ENCODE data around the gene XCL1.

The XCL1 gene

DNA sequence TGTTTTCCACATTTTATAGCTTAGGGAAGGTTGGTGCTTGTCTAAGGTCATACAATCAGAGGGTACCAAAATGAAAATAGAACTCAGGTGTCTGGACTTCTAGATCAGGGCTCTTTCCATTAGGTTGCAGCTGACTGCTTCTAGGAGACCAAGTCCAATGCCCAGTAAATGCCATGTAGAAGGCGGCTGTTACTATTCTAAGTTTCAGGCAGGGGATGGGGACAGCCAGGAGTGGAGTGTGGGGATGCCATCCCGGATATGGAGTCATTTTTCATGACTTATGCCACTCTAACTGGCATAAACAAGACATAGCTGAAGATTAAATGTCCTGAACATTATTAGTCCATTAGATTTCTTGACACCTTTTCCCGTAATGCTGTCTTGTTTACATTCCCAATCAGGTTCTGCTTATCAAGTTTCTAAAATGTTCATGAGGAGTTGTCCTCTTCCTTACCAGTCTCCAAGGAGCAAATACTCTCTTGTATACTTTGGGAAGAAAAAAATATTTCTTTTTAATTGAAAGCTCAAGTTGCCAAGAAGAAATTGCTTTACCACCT lies 31.5 kb downstream of the XCL1 start:
- no peak for DNase-seq

DNA sequence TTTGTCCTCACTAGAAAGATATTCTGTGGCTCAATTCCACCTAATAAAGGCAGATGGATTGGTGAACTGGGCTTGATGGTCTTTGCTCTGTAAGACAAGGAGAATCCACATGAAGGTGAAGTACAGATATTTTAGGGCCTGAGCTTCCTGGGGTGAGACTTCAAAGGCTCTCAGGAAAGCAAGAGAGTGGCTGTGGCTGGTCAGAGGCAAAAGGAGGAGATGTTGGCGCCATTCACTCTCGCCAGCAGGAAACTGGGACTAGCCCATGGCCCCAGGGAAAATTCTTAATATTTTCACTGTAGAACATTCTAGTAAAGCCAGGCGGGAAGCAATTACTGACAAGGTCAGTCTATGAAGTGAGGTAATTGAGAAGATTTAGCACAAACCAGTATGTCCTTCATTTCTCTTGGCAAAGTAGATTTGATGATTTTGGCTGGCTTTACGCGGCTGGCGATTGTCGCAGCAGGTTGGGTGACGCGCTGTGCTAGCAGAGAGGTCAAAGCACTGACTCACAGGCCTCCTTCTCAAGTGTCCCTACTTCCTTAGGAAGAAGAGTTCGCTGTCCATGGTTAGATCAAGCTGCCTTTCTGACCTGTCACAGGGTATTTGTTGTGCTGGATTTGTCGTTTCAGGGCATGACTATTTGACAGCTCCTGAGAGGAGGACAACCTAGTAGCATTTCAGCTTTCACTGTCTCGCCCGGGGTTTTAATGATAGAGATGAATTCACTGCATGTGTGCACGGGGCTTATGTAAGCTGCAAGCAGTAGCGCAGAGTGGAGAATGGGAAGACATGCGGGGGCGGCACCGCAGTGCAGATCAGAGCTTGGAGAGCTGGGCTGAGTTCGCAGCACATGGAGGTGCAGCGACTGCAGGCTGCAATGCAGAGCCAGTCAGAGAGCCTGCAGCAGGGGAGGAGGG lies 32.7 kb downstream of the XCL1 start:
- peak; percentile 32 for DNase-seq

DNA sequence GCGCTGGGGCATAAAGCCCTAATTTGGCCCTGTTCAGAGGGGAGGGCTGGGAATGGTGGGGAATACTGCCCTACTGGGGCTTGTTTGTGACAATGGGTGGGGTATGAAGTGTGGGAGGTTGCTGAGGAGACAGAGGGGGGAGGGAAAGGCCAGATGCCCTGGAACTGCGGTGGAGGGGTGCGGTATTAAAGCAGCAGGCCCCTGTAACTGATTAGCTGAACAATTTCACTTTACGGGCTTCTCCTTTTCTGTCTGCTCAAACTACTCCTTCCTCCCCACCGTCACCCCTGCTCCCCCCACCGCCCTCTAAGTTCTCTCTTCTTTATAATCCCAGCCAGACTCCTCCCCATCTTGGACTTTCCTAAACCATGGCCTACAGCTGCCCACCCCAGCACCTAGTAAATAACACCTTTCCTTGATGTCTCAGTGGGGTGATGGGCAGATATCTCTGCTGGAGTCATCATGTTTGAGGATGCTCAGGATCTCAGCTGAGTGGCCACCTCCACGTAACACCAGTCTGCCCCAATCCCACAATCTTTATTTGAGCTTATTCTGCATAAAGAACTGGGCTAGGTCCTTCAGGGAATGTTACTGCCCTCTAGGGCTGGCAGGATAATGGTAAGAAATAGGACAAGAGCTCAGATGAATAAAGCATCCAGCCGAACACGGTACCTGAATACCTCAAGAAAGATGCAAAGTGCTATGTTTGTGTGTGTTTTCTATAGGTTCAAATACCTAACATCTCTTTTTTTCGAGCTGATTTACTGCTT lies 33.5 kb downstream of the XCL1 start:
- no peak for DNase-seq

DNA sequence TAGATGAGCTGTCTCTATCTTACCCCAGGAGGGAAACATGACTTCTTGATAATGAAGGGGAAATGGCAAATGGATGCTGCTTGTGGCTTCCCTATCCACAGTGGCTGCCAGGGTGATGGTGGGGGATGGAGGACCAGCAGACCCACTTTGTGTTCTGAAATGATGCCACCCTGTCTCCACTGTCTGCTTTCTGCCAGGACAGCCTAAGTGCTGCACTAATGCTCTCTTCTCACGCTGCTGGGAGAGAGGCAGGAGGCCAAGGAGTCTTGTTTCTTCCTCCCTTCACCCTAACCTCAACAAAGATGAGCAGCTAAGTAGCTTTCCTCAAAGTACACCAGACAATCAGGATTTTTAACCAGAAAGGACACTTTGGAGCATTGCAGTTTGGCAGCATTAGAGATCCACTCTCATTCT lies 36.6 kb downstream of the XCL1 start:
- DNase-seq, result no peak

GRCh38 chr1:168613691-168614231 lies 37.4 kb downstream of the XCL1 start:
- DNase-seq, result no peak

GRCh38 chr1:168614235-168614634 lies 37.8 kb downstream of the XCL1 start:
- DNase-seq, result no peak

GRCh38 chr1:168615965-168616364 lies 39.6 kb downstream of the XCL1 start:
- no peak for DNase-seq

GRCh38 chr1:168617974-168618750 lies 41.8 kb downstream of the XCL1 start:
- DNase-seq, result no peak

- DNase-seq, result no peak
Measured at GRCh38 chr1:168618886-168619285, 42.5 kb downstream of the XCL1 start.

DNA sequence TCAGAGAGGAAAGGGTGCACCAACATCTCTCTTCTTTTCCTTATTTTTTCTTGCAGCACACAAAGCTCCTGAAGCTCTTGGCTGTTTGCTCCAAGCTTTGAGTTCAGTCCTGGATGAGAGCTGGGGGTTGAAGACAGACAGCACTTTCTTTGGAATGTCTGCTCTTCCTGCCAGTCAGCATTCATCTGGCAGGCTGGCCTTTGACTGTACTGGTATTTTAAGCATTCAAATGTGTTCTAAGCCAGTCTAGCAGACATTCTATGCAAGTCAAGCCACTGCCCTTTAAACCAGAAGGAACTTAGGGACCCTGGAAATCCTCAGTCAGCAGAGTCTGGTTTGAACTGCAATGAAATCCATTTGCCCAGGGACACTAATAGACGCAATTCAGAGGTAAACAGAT lies 45.0 kb downstream of the XCL1 start:
- no peak for DNase-seq

DNA sequence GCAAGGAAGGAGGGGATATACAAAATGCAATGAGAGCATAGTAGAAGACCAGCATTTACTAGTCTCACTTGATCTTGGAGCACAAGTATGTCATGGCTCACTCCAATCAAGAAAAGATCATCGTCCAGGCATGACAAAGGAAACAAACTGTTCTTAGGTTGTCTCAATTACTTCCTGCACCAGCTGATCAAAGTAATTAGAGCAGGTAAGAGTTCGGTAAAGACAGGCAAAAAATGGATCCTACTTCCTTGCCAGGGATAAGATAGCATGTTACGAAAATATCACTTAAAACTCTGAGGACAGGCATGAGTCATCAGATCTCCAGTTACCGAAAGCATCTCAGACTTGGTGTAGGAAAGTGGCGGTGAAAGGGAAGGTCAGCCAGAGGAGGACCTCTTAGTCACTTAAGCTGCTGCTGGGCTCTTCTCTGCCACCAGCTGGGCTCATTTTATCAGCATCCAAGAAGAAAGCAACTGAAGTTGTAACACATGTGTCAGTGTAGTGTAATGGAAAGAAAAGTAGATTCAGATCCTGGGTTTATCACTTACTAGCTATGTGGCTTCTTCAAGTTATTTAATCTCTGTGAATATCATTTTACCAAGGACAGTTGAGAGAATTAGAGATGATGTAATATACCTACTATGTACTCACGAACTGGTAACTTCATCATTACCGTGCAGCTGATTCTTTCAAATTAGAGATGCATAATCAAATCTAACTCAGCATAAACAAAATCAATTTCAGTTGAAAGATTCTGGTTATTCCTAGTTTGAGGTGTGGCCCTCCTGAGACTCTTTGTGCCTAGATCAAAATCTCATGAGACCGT lies 46.8 kb downstream of the XCL1 start:
- peak; percentile 15 for DNase-seq

DNA sequence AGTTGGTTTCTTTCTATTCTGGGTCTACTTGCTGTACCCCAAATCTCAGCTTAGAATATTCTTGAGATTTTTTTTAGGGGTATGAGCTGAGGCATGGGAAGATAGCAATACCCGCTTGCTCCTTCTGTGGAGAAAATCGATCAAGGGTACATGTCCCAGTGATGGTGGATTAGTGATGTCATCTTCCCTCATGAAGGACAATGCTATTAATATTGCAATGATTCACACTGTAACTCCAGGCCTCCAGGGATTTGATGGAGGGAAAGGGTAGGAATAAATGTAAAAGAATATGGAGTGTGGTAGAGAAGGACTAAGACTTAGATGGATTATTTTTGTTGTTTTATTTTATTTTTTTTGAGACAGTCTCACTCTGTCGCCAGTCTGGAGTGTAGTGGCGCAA lies 47.4 kb downstream of the XCL1 start:
- no peak for DNase-seq

GRCh38 chr1:168626326-168626725 lies 49.9 kb downstream of the XCL1 start:
- DNase-seq, result no peak

DNA sequence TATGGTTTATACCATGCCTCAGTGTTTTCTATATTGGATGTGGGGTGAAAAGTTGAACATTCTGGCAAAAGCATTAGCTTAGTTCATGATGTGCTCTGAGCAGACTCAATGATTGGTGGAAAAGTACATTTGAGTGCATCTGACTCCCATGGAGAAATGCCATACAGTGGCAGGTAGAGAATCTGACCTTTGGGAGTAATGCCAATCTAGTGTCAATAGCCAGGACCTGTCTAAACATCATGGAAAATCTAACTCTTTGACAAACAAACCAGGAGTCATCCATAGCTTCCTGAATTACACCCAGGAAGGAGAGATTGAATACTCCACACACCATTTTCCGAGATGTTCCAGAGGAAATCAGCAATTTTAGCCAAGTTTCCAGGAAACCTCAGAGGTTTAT lies 51.0 kb downstream of the XCL1 start:
- DNase-seq, result no peak

DNA sequence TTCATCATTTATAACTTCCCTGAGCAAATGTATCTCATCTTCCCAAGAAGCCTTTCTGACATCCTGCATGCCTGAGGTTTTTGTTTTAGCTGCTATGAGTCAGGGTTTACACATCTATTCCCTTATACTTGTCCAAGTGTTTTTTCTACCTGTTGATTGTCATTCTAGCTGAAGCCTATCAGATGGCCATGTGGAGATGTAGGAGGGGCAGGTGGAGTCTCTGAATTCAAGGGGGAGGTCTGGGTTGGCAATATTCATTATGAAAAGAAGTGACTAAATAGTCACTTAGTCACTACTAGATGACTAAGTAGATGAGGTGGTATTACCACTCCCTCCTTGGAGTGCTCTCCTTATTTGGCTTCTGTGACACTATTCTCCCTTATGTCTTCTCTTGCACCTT lies 52.4 kb downstream of the XCL1 start:
- no peak for DNase-seq

DNA sequence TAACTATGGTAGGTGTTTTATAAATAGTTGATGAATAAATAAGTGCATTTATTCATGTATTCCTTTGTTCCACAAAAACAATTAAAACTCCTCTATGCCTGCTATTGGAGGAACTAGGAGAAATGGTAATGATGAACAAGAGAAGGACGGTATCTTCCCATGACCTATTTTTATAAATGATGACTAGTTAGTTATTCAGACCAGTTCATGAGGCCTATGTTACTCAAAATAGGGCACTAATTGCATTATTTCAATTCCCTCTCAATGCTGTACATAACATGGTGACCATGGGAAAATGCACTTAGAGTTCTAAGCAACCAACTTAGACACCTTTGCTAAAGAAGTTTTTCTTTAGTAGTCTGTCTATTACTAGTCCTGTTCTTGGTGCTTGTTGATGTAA lies 53.1 kb downstream of the XCL1 start:
- no peak for DNase-seq

Data from amniotic stem cell (primary cell).